Measurements from ENCODE around the gene NEURL1. TPM values are rescaled to one million over a fixed set of nuclear protein-coding genes. Genes with fewer than 3 reads are reported as not detected.
A peak's percentile ranks its signal among the peaks of the same experiment; 100 is the strongest.

The NEURL1 gene
- total RNA-seq, 1 donor from 2014 or later = 4.2 TPM

GRCh38 chr10:103533827-103534226 is 40.3 kb downstream of the NEURL1 start:
- Histone ChIP-seq H3K4me3 (no peak overlapping the region), H3K9me3 (no peaks in the 10 kb centered on the region), H3K36me3 (no peaks in the 10 kb centered on the region), H3K27ac (no peak overlapping the region), H3K4me1 (no peaks in the 10 kb centered on the region), H3K27me3 (no peaks in the 10 kb centered on the region)
- TF ChIP-seq CTCF (IDR thresholded peaks at IDR 0.05) (no peak), POLR2A (IDR thresholded peaks at IDR 0.05) (no peak), POLR2AphosphoS5 (IDR thresholded peaks at IDR 0.05; ENCODE audit: insufficient read depth in 1 of 2, low read depth in 1 of 2) (no peak)
- intact Hi-C loops (cut with DNase I) = no loop called here
- DNase-seq (ENCODE audit: extremely low spot score in 2 of 2) = peak in 1 of 2 donors; percentile 2

- Histone ChIP-seq H3K9me3 (no peaks in the 10 kb centered on the region), H3K36me3 (no peaks in the 10 kb centered on the region), H3K4me3 (no peak overlapping the region), H3K27me3 (no peaks in the 10 kb centered on the region), H3K4me1 (no peaks in the 10 kb centered on the region), H3K27ac (no peak overlapping the region)
- no peak for DNase-seq (ENCODE audit: extremely low spot score in 2 of 2)
- intact Hi-C loops (cut with DNase I) = no loop called here
- TF ChIP-seq CTCF (IDR thresholded peaks at IDR 0.05) = no peak
- no peak for TF ChIP-seq POLR2A (IDR thresholded peaks at IDR 0.05)
- no peak for TF ChIP-seq POLR2AphosphoS5 (IDR thresholded peaks at IDR 0.05; ENCODE audit: insufficient read depth in 1 of 2, low read depth in 1 of 2)
These were observed 41.4 kb downstream of the NEURL1 start for GRCh38 chr10:103534621-103535498.

- Histone ChIP-seq H3K4me3 (no peak overlapping the region), H3K4me1 (no peaks in the 10 kb centered on the region), H3K27ac (no peak overlapping the region), H3K9me3 (no peaks in the 10 kb centered on the region), H3K27me3 (no peaks in the 10 kb centered on the region), H3K36me3 (no peaks in the 10 kb centered on the region)
- intact Hi-C loops (cut with DNase I) = no loop called here
- TF ChIP-seq POLR2AphosphoS5 (IDR thresholded peaks at IDR 0.05; ENCODE audit: insufficient read depth in 1 of 2, low read depth in 1 of 2) (no peak), POLR2A (IDR thresholded peaks at IDR 0.05) (no peak), CTCF (IDR thresholded peaks at IDR 0.05) (no peak)
- DNase-seq (ENCODE audit: extremely low spot score in 2 of 2) = no peak
These were observed 42.1 kb downstream of the NEURL1 start for GRCh38 chr10:103535595-103535994.

GRCh38 chr10:103539751-103540150 is 46.2 kb downstream of the NEURL1 start:
- TF ChIP-seq CTCF (IDR thresholded peaks at IDR 0.05) = no peak
- TF ChIP-seq POLR2A (IDR thresholded peaks at IDR 0.05) = no peak
- TF ChIP-seq POLR2AphosphoS5 (IDR thresholded peaks at IDR 0.05; ENCODE audit: insufficient read depth in 1 of 2, low read depth in 1 of 2) = no peak
- intact Hi-C loops (cut with DNase I) = no loop called here
- peaks cover 12% of the 10 kb centered on the region for H3K4me1 ChIP-seq
- DNase-seq (ENCODE audit: extremely low spot score in 2 of 2) = no peak
- H3K27me3 ChIP-seq = no peaks in the 10 kb centered on the region
- no peak overlapping the region for H3K27ac ChIP-seq
- no peak overlapping the region for H3K4me3 ChIP-seq
- no peaks in the 10 kb centered on the region for H3K9me3 ChIP-seq
- H3K36me3 ChIP-seq = no peaks in the 10 kb centered on the region

- no peaks in the 10 kb centered on the region for H3K36me3 ChIP-seq
- intact Hi-C loops (cut with DNase I) = no loop called here
- H3K27ac ChIP-seq = no peak overlapping the region
- peaks cover 12% of the 10 kb centered on the region for H3K4me1 ChIP-seq
- TF ChIP-seq POLR2A (IDR thresholded peaks at IDR 0.05) = no peak
- TF ChIP-seq CTCF (IDR thresholded peaks at IDR 0.05) = no peak
- no peak for TF ChIP-seq POLR2AphosphoS5 (IDR thresholded peaks at IDR 0.05; ENCODE audit: insufficient read depth in 1 of 2, low read depth in 1 of 2)
- no peaks in the 10 kb centered on the region for H3K9me3 ChIP-seq
- no peak overlapping the region for H3K4me3 ChIP-seq
- no peak for DNase-seq (ENCODE audit: extremely low spot score in 2 of 2)
- H3K27me3 ChIP-seq = no peaks in the 10 kb centered on the region
These were observed 47.2 kb downstream of the NEURL1 start for GRCh38 chr10:103540722-103541121.

All from vagina (tissue), 2 donors.